ENCODE measurements around the gene CEACAM4. TPM values are rescaled to one million over a fixed set of nuclear protein-coding genes. Genes with fewer than 3 reads are reported as not detected.

Gene CEACAM4
- total RNA-seq, 2 experiments from 2014 or later = not detected

DNA sequence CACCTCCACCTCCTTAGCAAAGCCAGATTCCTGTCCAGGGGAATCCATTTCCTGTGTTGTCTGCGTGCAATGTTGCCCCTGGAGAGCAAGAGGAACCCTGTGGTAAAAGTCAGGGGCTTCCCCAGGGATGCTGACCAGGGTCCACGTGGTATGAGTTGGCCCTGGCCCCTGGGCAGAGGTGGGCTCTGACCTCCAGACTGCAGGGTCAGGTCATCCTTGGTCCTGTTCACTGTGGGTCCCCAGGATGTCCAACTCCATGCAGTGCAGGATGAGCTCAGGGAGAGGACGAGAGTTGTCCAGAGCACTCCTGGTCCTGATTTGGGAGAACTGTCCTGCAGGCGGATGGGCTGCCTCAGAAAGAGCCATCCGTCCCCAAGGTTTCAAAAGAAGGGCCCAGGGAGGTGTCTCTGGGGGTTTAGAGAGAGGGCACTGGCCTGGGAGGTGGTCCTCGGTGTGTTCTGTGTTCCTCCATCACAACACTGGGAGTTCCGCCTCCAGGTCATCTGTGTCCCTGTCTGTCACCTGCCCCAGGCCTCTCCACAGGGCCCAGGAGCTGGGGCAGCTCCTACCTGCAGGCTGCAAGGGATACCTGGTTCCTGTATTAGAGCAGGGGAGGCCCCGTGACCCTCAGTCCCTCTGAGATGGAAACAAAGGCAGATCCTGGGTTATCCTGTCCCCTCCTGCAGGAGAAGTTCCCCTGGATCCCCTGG lies 1.2 kb upstream of the CEACAM4 start:
- H3K4me1 Mint-ChIP-seq = no peaks in the 10 kb centered on the region

DNA sequence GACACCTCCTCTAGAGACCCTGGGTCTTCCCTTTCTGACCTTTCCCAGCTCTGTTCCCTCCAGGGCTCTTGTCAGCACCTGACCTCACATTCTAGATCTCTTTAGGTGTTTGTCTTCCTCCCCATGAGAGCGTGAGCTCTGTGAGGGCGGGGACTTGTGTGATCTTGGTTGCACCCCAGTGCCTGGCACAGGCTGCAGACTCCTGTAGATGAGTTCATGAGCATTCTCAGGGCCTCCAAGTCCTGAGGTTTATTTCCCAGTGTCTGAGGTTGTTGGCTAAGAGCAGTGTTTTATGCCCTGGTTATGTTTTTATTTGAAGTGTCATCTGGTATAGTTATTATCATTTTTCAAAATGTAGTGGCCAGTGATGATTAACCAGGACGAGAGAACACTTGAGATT lies 596 bp downstream of the CEACAM4 start:
- ChIA-PET POLR2A (no interaction called here), CTCF (no interaction called here)
- DNase-seq = no peak
- Mint-ChIP-seq H3K27ac (no peak overlapping the region), H3K4me3 (no peak overlapping the region), H3K27me3 (peaks cover 30% of the 10 kb centered on the region), H3K36me3 (ENCODE audit: low read depth) (peaks cover 2% of the 10 kb centered on the region), H3K9me3 (peaks cover 7% of the 10 kb centered on the region), H3K4me1 (no peaks in the 10 kb centered on the region)

More for the DNA sequence above, 1.2 kb upstream of the CEACAM4 start:
- Mint-ChIP-seq H3K9me3 (peaks cover 10% of the 10 kb centered on the region), H3K27ac (no peak overlapping the region), H3K27me3 (peaks cover 35% of the 10 kb centered on the region), H3K4me3 (no peak overlapping the region), H3K36me3 (ENCODE audit: low read depth) (peaks cover 4% of the 10 kb centered on the region)
- ChIA-PET POLR2A (no interaction called here), CTCF (interaction anchor here (0.5 kb wide), 1 partner anchor 73 kb away, joined by 3 read pairs; no protein-coding TSS in a partner anchor)
- no peak for DNase-seq

- H3K27ac Mint-ChIP-seq = no peak overlapping the region
- ChIA-PET CTCF (interaction anchor here (0.9 kb wide), 2 partner anchors 16 to 128 kb away, joined by 3 to 4 read pairs; no protein-coding TSS in a partner anchor), POLR2A (no interaction called here)
- no peaks in the 10 kb centered on the region for H3K36me3 Mint-ChIP-seq (ENCODE audit: low read depth)
- H3K4me3 Mint-ChIP-seq = no peak overlapping the region
- no peak for DNase-seq
- no peaks in the 10 kb centered on the region for H3K4me1 Mint-ChIP-seq
- peaks cover 25% of the 10 kb centered on the region for H3K27me3 Mint-ChIP-seq
- no peaks in the 10 kb centered on the region for H3K9me3 Mint-ChIP-seq
Measured at GRCh38 chr19:41624937-41625336, 1.9 kb downstream of the CEACAM4 start.

DNA sequence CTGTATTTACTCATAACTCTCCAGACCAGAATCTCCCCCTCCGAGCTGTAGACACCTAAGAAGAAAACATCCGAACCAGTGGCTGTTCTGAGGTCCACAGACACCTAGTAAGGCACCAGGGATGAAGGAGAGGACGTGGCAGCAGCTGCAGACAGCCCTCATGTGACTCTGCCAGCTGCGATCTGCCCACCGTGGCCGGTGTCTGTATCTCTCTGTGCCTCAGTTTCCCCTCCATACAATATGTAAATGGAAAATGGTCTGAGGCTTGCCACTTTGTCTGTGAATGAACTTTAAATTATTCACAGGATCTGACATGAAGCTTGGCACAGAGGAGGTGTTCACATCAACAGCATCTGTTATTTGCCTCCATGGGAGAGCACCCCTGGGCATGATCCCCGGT lies 2.4 kb downstream of the CEACAM4 start:
- Mint-ChIP-seq H3K9me3 (no peaks in the 10 kb centered on the region), H3K4me1 (no peaks in the 10 kb centered on the region), H3K27ac (no peak overlapping the region), H3K4me3 (no peak overlapping the region), H3K36me3 (ENCODE audit: low read depth) (no peaks in the 10 kb centered on the region), H3K27me3 (peaks cover 23% of the 10 kb centered on the region)
- CTCF ChIA-PET = interaction anchor here (0.9 kb wide), 2 partner anchors 17 to 129 kb away, joined by 3 to 4 read pairs; no protein-coding TSS in a partner anchor
- POLR2A ChIA-PET = no interaction called here
- no peak for DNase-seq

- no peak for DNase-seq
- no peaks in the 10 kb centered on the region for H3K9me3 Mint-ChIP-seq
- POLR2A ChIA-PET = no interaction called here
- H3K27me3 Mint-ChIP-seq = peaks cover 17% of the 10 kb centered on the region
- no peaks in the 10 kb centered on the region for H3K4me1 Mint-ChIP-seq
- CTCF ChIA-PET = no interaction called here
- H3K4me3 Mint-ChIP-seq = no peak overlapping the region
- H3K36me3 Mint-ChIP-seq (ENCODE audit: low read depth) = no peaks in the 10 kb centered on the region
- no peak overlapping the region for H3K27ac Mint-ChIP-seq
Measured at GRCh38 chr19:41623360-41623759, 3.5 kb downstream of the CEACAM4 start.

DNA sequence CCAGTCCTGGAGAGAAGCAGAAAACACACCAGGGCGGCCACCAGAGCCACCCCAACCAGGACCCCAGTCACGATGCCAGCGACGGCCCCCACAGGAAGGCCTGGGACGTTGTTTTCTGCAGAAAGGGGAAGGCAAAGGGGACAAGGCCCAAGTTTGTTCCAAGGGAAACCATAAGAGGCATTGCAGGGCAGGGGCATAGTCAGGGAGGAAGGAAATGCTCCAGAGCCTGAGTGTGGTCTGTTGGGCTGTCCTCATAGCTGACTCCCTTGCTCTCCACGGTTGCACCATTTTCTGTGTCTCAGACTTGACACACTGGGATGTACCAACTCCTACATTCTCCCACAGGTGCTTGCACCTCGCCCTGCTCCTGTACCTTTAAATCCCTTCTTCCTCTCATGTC lies 5.2 kb downstream of the CEACAM4 start:
- Mint-ChIP-seq H3K36me3 (ENCODE audit: low read depth) (no peaks in the 10 kb centered on the region), H3K9me3 (no peaks in the 10 kb centered on the region), H3K4me3 (no peak overlapping the region), H3K4me1 (no peaks in the 10 kb centered on the region), H3K27ac (no peak overlapping the region), H3K27me3 (peaks cover 6% of the 10 kb centered on the region)
- no peak for DNase-seq
- ChIA-PET POLR2A (no interaction called here), CTCF (no interaction called here)

DNA sequence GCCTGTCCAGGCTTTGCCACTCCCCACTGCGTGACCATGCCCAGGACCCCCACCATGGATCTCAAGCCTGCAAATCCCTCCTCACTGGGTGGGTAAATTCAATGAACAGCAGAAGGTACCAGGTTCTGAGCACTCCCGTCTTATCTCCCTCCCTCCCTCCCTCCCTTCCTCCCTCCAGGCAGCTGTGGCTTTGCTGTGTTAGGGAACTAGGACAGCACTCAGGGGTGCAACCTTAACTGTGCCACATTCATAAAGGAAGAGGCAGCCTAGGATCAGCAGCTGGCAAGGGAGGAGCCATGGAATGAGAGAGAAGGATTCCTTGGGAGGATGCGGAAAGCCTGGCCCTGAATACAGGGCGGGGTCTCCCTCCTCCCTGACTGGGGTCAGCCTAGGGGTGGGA lies 5.6 kb downstream of the CEACAM4 start:
- no peaks in the 10 kb centered on the region for H3K36me3 Mint-ChIP-seq (ENCODE audit: low read depth)
- H3K9me3 Mint-ChIP-seq = no peaks in the 10 kb centered on the region
- H3K27me3 Mint-ChIP-seq = peaks cover 4% of the 10 kb centered on the region
- H3K27ac Mint-ChIP-seq = no peak overlapping the region
- ChIA-PET POLR2A (no interaction called here), CTCF (no interaction called here)
- no peak overlapping the region for H3K4me3 Mint-ChIP-seq
- no peak for DNase-seq
- H3K4me1 Mint-ChIP-seq = no peaks in the 10 kb centered on the region

DNA sequence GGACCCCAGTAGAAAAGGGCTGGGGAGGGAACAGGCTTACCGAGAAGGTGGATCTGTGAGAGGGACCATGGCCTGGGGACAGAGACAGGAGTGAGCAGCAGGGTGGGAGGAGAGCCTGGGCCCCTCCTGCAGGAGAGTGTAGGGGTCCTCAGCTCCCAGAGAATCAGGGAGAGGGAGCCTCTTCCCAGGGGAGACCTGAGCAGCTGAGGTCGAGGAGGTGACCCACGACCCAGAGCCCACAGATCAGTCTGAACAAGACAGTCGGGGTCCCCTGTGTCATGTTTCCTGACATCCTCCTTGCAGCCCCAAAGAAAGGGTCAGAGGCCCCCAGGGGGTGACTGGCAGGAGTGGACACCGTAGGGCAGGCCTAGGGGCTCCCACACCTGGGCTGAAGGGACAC lies 6.7 kb downstream of the CEACAM4 start:
- peaks cover 1% of the 10 kb centered on the region for H3K27me3 Mint-ChIP-seq
- ChIA-PET POLR2A (no interaction called here), CTCF (no interaction called here)
- H3K9me3 Mint-ChIP-seq = no peaks in the 10 kb centered on the region
- H3K4me3 Mint-ChIP-seq = no peak overlapping the region
- H3K4me1 Mint-ChIP-seq = no peaks in the 10 kb centered on the region
- no peak for DNase-seq
- no peaks in the 10 kb centered on the region for H3K36me3 Mint-ChIP-seq (ENCODE audit: low read depth)
- H3K27ac Mint-ChIP-seq = no peak overlapping the region

DNA sequence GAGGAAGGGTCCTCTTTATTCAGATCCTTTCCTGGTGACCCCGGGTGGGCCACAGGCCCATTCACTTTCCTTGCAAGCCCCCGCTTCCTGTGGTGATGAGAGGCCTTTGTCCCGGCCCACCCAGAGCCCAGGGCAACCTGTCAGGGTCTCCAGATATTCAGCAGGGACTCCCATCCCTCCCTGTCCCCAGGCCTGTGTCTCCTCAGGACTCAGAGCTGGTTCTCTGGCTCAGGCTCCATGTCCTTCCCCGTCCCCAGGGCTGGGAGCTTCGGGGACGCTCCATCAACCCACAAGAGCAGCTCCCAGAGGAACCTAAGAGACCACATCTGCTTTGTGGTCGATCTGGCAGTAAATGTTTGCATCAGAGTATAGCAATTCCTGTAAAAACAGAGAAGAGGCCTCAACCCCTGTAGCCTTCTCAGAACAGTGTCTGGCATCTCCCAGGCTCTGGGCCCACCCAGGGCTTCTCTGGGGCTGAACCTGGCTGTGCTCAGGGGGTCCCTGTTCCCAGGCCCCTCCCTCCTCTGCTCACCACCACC lies 7.8 kb downstream of the CEACAM4 start:
- Mint-ChIP-seq H3K9me3 (no peaks in the 10 kb centered on the region), H3K27me3 (no peaks in the 10 kb centered on the region), H3K4me1 (no peaks in the 10 kb centered on the region), H3K27ac (no peak overlapping the region), H3K36me3 (ENCODE audit: low read depth) (no peaks in the 10 kb centered on the region), H3K4me3 (no peak overlapping the region)
- CTCF ChIA-PET = no interaction called here
- no peak for DNase-seq
- POLR2A ChIA-PET = no interaction called here

DNA sequence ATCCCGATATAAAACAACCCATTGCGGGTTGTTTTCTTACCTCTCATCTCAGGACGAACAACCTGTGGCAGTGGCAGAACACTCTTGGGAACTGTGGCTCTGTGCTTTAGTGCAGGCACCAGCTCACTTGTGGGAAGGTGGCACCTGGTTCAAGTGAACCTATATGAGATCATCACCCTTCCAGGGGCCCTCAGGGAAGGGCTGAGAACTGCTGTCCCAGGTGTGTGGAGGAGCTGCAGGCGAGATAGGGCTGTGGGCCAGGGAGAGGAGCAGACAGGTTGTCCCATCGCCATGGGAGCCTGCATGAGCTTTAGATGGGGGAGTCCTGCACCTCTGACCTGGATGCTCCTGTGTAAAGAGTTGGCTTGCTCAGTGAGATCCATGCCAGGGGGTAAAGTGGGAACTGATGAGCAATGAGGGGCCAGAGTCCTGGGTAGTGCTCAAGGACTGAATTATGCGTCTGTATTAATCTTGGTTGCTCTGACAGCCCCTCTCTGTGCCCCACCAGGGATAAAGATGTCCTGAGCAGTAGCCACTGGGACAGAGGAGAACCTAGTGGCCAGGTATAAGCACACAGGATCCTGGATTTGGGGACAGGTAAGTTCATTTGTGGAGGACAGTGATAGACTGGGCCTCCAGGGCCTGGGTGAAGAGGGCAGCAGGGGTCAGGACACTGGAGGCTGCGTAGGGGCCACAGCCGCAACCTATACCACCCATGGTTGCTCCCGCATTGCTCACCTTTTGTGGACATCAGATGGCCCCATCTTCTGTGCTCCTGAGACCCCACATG lies 8.7 kb downstream of the CEACAM4 start:
- no peak for DNase-seq
- Mint-ChIP-seq H3K27me3 (no peaks in the 10 kb centered on the region), H3K4me3 (no peak overlapping the region), H3K27ac (no peak overlapping the region), H3K4me1 (no peaks in the 10 kb centered on the region), H3K36me3 (ENCODE audit: low read depth) (no peaks in the 10 kb centered on the region), H3K9me3 (no peaks in the 10 kb centered on the region)
- ChIA-PET CTCF (no interaction called here), POLR2A (no interaction called here)

DNA sequence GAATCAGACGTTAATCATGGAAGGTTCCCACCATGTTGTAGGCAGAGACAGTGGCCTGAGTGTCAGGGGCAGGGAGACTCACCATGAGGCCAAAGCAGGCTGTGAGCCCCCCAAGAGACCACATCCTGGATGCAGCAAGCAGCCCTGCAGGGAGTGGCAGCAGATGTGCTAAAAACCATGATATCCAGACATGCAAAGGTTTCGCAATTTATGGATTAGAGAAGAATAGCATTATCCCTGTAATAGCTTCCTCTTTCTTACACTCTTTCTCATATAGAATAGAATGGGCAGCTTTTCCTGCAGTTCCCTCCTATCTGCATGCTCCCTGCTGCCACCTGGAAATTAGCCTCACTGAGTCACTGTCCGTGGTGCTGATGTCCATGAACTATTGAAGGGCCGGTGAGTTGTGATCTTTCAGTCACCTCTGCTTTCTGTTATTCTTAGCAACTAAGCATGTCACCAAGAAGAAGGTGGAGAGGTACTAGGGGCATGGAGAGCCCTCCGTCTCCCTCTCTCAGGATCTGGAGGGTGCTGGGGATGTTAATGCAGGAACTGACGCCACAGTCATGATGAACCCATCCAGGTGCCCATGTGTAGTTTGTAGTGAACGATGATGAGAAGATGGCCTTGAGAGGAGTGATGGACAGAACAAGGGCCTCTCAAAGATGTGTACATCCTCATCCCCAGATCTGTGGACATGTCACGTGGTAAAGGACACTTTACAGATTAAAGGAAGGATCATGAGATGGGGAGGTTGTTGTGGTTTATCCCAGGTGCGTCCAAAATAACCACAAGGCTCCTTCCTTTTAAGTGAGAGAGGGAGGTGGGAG lies 9.9 kb downstream of the CEACAM4 start:
- Mint-ChIP-seq H3K36me3 (ENCODE audit: low read depth) (no peaks in the 10 kb centered on the region), H3K4me3 (no peak overlapping the region), H3K9me3 (no peaks in the 10 kb centered on the region), H3K4me1 (no peaks in the 10 kb centered on the region), H3K27me3 (peaks cover 2% of the 10 kb centered on the region), H3K27ac (no peak overlapping the region)
- ChIA-PET POLR2A (no interaction called here), CTCF (no interaction called here)
- no peak for DNase-seq

GRCh38 chr19:41615207-41615606 lies 11.7 kb downstream of the CEACAM4 start:
- no peaks in the 10 kb centered on the region for H3K9me3 Mint-ChIP-seq
- CTCF ChIA-PET = no interaction called here
- H3K4me1 Mint-ChIP-seq = no peaks in the 10 kb centered on the region
- POLR2A ChIA-PET = no interaction called here
- no peak overlapping the region for H3K27ac Mint-ChIP-seq
- no peak for DNase-seq
- no peaks in the 10 kb centered on the region for H3K36me3 Mint-ChIP-seq (ENCODE audit: low read depth)
- no peak overlapping the region for H3K4me3 Mint-ChIP-seq
- peaks cover 11% of the 10 kb centered on the region for H3K27me3 Mint-ChIP-seq

DNA sequence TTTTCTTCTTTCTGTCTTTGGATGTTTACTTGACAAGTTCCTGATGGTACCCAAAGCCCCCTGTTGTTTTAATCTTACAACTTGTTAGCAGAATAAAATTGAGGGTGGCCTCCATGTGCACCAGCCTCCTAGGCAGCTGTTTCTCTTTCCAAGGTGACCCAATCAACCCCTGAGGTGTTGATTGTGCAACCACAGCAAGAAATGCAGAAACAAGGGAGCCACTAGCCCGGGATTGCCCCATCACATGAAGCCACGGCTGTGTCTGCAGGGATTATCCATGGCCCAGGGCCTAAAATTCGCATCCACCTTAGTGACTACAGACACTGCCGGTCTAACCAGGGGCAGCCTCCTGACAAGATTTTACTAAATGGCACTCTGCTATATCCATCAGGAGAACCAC lies 14.4 kb downstream of the CEACAM4 start:
- no peaks in the 10 kb centered on the region for H3K36me3 Mint-ChIP-seq (ENCODE audit: low read depth)
- no peak overlapping the region for H3K27ac Mint-ChIP-seq
- CTCF ChIA-PET = no interaction called here
- H3K4me3 Mint-ChIP-seq = no peak overlapping the region
- peak; percentile 0 for DNase-seq
- H3K27me3 Mint-ChIP-seq = peaks cover 21% of the 10 kb centered on the region
- H3K9me3 Mint-ChIP-seq = no peaks in the 10 kb centered on the region
- H3K4me1 Mint-ChIP-seq = no peaks in the 10 kb centered on the region
- POLR2A ChIA-PET = interaction anchor here (1.5 kb wide), 1 partner anchor 49 kb away, joined by 3 read pairs; no protein-coding TSS in a partner anchor

All from activated CD4-positive, alpha-beta memory T cell treated with anti-CD3 and anti-CD28 coated beads, Interleukin-2, amount 10 ng/mL, durations not matched to agents 7 days and 5 days (primary cell).